DLD1 (cell line): Measurements from ENCODE around the gene MAP3K4.

ENCODE experiments used
- in situ Hi-C: cut with HindIII; loops from 2 replicates; pipeline ENCODE4 v1.10.0; 2017; ENCODE audit warnings: low sequenced_read_pairs

Gene MAP3K4

DNA sequence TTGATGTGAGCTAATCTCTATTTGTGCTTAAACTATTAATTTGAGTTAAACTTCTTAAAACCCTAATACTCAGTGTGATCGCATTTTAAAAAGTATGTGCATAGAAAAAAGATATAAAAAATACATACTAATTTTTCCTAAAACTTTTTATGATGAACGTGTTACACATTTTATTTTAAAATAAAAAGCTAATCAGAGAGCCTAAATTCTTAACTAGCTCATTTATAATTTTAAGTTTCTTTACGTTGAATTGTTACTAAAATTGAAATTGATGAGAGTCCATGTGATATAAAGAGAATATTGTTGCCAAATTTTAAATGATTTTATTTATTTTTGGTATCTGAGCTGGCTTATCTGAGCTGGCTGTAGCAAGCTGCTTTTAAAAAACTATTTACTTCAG, 6.6 kb downstream of the MAP3K4 start:
- in situ Hi-C loops = no loop called here

DNA sequence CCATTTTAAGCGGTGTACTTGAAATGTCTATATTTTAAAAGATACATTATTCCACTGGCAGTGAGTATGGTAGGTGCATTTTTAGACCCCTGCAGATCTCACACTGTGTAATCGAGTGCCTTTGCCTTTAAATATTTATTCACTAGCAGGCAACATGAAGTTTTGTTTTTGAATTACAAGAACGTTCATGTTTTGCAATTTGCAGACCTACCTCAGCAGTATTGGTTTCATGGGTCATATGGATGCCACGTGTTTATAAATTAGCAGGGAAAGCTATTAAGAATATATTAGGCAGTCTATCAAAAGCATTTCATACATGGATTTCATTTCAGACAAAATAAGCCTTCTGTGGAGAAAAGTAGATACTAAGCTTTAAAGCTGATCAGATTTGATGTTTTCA, 7.2 kb downstream of the MAP3K4 start:
- in situ Hi-C loops = no loop called here

DNA sequence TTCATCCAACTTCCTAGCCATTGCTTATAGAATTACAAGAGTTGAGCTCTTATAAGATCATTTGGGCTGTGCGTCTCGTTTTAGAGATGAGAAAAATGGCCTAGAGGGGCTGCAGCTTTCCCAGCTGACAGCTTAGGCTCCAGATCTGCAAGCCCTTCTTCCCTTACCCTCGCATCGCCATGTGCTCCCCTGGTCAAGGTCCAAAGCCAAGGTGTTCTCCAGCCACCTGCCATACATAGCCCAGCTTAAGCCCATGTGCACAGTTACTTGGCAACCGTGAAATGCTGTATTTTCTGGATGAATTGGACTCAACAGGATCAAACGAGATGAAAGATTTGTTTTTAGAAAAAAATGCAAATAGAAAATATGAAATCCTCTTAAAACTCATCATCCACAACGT, 7.9 kb downstream of the MAP3K4 start:
- in situ Hi-C loops = no loop called here

DNA sequence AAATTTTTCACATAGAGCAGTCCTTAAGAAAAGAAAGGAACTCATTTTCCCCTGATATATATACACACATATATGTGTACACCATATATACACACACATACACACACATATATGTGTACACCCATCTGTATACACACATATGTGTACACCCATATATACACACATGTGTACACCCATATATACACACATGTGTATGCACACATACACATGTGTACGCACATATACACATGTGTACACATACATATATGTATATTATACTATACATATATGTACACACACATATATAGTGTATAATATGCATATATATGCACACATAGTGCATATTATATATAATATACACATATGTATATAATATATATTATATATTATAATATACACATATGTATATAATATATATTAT, 9.1 kb downstream of the MAP3K4 start:
- in situ Hi-C loops = no loop called here

DNA sequence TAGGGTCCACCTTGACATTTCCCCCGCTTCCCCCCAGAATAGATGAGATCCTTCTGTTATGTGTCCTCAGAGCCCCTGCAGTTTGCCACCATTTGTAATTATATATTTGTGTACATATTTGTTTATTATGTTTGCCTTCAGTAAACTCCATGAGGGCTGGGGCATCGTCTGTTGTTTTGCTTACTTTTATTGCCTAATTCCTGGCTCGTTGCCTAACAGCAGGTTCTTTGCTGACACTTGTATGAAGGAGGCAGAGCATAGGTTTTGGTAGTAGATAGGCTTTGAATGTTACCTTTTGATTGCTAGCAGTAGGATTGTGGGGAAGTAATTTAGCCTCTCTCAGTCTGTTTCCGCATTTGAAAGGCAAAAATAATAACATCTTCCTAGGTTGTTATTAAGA, 9.9 kb downstream of the MAP3K4 start:
- in situ Hi-C loops = no loop called here

DNA sequence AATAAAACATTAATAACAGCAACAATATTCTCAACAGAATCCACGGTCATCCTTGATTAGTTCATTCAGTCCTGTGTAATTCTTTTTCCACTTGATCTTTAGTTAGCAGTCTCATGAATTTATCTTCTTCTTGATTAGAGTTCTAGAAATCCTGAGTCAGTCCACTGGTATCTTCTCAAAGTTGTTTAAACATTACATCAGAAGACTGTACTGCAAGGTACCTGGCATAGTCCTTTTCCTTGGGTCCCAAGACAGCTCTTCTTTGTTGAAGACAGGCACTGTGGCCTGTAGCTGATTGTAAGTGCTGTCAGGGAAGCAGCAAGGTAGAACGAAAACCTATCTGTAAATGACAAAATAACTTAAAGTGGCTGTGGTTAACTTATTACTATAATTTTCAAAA, 11.8 kb downstream of the MAP3K4 start:
- in situ Hi-C loops = no loop called here

DNA sequence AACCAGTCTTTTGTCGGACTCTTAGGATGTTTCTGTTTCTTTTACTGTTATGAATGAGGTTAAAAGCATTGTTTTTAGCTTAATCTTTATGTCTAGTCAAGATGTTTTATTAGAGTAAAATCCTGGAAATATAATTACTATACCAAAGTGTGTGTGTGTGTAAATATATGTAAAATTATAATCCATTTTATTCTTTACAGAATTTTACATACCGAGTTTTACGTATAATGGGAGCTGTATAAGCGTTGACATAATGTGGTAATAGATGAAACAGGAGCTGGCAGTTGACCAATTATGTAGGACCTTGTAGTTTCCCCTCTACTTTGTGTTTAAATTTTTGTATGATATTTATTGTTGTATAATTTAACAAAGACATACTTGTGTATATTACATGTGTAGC, 16.7 kb downstream of the MAP3K4 start:
- in situ Hi-C loops = no loop called here

DNA sequence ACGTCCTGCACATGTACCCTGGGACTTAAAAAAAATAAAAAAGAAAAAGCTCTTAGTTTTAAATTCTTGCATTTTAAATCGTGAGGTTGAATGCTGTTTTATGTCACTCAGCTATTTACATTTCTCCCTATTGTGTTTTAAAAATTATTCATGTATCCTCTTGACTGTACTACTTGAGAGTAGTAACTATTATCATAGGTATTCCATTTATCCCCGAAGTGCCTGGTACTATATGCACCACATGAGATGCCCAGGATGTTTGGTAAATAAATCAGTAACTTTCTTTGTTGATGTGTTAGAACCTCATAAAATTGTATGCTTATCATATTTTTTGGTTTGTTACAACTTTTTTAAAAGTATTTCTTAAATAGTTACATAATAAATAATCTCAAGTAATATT, 18.4 kb downstream of the MAP3K4 start:
- in situ Hi-C loops = loop anchor here (5.0 kb wide), 2 partner anchors 37 to 38 kb away; no protein-coding TSS in a partner anchor

DNA sequence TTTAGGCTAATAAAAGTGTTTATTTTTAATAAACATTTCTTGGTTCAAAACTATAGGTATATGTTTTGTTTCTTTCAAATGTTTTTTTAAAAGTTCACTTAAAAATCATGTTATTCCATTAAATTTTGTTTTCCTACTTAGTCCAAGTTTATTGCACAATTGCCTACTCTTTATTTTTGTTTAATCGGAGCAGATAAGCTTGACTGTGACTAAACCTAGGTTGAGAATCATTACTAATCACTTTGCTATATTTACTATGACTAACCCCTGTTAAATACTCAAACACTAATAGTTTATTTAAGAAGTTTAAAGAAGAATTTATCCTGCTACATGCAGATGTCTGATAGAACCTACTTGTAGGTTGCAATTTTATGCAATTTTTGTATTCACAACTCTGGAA, 18.8 kb downstream of the MAP3K4 start:
- in situ Hi-C loops = loop anchor here (5.0 kb wide), 2 partner anchors 37 to 38 kb away; no protein-coding TSS in a partner anchor

DNA sequence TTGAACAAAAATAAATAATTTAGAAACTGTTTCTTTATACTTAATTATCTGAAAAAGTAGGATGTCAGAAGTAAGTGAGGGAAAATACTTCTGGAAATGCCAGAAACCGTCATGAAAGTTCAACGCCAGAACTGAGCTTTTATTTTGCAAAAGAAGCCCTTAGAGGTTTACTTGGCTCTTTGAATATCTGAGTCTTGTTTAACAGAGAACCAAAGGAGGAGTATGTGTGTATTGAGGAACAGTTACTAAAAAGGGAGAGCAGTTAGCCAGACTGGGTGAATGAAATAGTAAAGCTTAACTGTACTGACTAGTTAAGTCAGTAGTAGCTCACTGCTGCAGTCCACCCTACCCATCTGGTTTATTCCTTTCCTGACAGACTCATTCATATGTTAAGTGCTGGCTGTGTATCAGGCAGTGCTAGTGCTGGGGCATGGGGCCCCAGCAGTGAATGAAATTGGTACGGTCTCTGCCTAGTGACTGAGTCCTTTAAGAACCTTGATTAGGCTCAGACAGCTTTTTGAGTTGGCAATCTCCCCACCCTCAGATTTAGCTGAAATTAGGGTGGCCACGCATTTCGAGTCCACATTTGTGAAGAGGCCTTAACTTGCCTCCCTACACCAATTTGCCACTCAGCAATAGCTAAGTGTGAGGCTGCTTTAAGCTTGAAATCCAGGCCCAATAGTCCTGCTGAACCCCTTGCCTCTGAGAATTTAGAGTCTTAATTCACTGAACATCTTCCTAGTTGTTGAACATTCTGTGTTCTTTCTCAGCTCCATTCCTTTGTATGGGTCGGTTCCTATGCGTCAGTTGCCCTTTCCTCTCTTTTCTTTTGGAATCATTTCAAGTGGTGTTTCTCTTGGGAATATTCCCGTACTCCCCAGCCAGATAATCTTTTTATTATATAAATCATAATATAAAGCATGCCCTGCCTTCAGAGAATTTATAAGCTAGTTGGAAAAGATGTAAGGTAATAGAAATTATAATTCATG, 20.2 kb downstream of the MAP3K4 start:
- in situ Hi-C loops = loop anchor here (5.0 kb wide), 2 partner anchors 36 to 39 kb away; no protein-coding TSS in a partner anchor

DNA sequence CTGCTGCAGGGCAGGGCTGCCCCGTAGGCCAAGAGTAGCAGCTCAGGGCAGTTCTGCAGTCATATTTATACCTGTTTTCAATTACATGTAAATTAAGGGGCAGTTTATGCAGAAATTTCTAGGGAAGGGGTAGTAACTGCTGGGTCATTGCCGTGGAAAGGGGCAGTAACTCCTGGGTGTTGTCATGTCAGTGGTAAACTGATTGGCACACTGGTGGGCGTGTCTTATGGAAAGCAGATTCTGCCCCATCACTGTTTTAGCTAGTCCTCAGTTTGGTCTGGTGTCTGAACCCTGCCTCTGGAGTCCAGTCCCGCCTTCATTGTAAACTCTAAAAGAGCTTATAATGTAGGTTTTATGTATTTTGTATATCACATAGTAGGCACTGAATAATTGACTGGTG, 22.1 kb downstream of the MAP3K4 start:
- in situ Hi-C loops = loop anchor here (5.0 kb wide), 2 partner anchors 34 to 41 kb away; no protein-coding TSS in a partner anchor

DNA sequence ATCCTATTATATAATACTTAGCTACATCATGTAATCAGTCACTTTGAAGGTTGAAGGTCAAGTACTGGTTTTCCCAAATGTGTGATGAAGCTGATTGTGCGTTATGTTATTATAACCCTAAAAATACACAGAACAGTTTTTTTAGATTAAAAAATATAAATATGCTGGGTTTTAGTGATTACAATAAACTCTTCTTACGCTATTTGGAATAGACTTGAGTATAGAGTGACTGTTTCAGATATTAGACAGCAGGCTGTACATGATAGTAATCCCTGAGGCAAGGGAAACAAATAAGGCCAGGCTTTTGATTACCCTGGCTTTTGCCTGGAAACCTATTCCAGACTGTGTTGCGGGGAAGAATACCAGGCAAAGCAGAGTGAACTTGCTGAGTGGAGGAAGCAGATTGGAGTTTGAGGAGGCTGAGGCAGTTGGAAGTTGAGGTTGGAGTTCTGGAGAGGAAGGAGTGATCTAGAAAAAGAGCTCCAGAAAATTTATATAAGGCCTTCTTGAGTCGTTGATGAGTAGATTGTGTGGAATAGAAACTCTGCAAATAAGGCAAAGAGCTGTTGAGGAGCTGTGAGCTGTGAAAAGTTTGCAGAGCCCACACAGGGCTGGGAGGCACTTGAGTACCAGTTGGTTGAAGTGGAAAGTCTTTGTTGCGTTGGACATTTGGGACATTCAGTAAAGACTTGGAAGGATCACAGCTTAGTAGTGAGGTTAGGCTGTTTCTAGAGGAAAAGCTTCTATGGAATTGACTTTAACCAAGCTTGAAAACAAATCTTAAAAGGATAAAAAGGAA, 26.4 kb downstream of the MAP3K4 start:
- in situ Hi-C loops = no loop called here

DNA sequence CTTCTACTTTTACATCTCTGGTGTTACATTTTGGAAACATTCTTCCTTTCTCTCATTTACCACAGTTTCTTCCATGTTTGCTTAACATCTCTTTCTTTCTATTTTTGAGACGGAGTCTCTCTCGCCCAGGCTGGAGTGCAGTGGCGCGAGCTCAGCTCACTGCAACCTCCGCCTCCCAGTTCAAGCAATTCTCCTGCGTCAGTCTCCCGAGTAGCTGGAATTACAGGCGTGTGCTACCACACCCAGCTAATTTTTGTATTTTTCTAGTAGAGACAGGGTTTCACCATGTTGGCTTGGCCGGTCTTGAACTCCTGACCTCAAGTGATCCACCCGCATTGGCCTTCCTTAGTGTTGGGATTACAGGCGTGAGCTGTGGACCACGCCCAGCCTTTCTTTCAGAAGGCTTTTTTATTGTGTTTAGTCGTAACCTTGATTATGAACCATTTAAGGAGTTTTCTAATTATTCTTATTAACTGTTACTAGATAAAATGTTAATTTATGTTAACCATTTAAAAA, 27.8 kb downstream of the MAP3K4 start:
- in situ Hi-C loops = no loop called here

DNA sequence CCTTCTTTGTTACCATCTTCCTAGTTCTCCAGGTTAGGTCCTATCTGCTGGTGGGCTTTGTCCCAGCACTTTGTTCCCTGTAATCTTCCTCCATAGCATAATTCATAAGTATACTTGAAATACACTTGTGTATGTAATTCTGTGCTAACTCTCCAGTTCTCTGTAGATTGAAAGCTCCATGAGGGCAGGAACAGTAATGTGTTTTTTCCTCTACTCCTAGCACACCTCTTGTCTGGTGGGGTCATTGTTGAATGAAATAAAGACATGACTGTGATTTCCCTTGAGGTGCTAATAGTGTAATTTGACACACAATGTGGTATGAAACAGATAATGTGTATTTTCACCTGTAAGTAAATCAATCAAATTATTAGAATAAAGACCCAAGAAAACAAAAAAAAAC, 30.0 kb downstream of the MAP3K4 start:
- in situ Hi-C loops = no loop called here

DNA sequence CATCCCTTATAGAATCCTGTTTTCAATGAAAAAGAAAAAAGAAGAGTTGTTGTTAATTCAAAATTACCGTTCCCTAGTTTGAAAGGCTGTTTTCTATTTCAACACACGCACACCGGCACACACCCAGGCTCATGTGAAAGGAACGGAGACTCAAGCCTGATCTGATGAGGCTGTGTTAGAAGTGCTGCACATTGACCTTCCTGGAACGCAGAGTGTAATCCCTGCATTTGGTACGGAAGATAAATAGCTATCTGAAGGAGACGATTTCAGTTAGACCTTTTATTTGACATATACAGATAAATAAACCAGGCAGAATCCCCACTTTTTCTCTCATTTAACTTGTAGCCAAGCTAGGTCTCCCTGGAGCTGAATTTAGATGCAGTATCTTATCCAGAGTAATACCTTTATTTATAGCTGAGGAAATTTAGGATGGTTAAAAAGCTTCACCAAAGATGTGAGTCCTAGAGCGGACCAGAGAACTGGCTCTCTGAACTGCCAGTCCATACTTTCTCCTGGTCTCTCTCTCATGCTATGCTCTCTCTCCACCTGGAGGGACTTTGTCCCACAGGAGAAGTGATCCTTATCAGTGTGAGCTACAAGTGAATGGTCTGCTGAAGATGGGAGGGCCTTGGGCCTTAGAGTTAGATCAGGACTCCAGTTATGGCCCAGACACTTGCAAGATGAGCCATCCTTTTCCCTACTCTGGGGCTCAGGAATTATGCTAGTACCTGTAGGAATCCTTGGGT, 30.6 kb downstream of the MAP3K4 start:
- in situ Hi-C loops = no loop called here

DNA sequence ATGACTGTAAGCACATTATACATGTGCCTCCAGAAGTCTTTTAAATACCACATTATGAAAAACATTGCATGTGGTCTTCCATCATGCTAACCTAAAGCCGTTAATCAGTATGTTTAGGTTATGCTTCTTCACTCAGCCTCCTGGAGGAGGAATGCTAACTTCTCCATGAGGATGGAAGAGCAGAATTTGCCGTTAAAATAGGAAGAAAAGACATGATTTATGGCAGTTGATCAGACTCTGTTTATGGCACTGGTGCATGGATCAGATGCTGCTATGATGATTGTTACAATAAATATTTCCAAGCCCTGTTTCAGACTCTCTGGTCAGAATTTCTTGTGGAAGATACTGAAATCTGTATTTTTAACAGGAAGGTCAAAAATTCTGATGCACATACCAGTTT, 31.7 kb downstream of the MAP3K4 start:
- in situ Hi-C loops = no loop called here

DNA sequence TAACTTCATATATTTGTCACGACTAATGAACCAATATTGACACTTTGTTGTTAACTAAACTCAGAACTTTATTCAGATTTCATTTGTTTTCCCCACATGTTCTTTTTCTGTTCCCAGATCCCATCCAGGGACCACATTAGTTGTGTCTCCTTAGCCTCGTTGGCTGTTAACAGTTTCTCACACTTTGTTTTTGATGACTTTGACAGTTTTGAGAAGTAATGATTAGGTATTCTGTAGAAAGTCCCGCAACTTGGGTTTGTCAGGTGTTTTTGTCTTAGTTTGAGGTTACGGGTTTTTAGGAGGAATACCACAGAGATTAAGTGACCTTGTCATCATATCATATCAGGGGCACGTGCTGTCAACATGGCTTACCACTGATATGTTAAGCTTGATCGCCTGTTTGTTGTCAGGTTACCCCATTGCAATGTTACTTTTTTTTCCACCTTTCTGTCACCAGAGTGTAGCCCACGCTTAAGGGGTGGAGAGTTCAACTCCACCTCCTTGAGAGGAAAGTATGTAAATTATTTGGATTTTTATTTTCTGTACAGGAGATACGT, 32.9 kb downstream of the MAP3K4 start:
- in situ Hi-C loops = no loop called here

DNA sequence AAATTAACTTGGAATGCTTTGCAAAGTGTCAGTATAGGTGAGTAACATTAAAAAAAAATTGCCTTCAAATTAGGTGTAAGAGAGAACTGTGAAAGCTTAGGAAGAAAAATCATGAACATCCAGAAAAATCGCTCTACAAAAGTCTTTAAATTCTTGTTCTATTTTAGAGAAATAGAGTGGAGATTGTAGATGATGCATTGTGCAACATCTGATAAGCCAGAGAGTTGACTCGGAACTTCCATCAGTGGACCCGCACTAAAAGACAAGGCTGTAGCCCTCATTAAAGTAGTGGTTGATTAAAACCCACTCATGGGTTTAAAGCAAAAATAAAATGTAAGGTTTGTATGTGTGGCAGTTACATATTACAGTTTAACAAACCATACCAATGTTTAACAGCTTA, 35.8 kb downstream of the MAP3K4 start:
- in situ Hi-C loops = no loop called here

DNA sequence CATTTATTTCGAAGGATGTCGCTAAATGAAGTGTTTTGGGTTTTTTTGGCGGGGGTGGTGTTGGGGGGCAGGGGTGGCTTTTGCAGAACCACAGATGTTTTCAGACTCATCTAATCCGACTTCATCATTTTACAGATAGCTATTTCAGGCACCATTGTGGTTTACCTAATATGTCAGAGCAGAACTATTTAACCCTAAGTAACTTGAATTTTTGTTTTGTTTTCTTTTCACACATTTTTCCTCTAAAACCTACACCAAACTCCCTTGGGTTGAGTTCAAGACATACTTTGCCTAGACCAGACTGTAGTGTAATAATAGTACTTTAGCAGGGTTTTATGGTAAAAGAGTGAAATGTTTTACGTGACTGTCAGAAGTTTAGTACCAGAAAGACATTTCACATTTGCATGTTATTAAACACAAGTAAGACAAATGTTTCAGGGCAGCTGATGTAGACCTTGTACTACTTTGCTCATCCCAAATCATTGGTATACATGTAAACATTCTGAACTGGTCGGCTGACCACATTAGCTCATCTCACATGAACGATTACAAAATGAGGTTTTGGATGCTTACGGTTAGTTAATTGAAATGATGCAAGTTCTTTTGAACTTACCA, 37.7 kb downstream of the MAP3K4 start:
- in situ Hi-C loops = no loop called here
